K562 (cell line): Measurements from ENCODE around the gene C5orf52. TPM values are rescaled to one million over a fixed set of nuclear protein-coding genes. Genes with fewer than 3 reads are reported as not detected.

ENCODE experiments used
- CAMTA2 ChIP-seq: fragments of 250-450 bp; sonication (Bioruptor Pico); conservative IDR thresholded peaks from 2 replicates; pipeline ENCODE4 v1.5.1; 2022
- SMARCA4 ChIP-seq: fragments of 450-650 bp; IDR thresholded peaks from 2 replicates; pipeline ENCODE4 v1.6.1; 2016
- polyA plus RNA-seq, 8 experiments: library from polyadenylated mRNA; depleted of rRNA in 4 of 8; stranded (reverse) in 5 of 8; unstranded in 3 of 8; fragments of >200 nt; fragmentation: Nextera tagmentation in 2 of 8; fragmentation: Illumina TruSeq in 1 of 8; extraction: Ambion mirVana in 2 of 8; extraction: Trizol in 1 of 8; gene quantifications; 2 replicates each; pipeline versions ENCODE4 v1.2.1 to v1.2.3, GENCODE V29; 2011 to 2014; ENCODE audit warnings: inconsistent platforms in 1 of 8, missing spikeins in 1 of 8
- total RNA-seq, 7 experiments: library from RNA; depleted of rRNA in 6 of 7; stranded (reverse); fragments of >200 nt in 6 of 7; fragmentation: Illumina TruSeq in 2 of 7; extraction: Trizol in 2 of 7; gene quantifications; 2 replicates each; pipeline versions ENCODE4 v1.2.1 to v1.2.3, GENCODE V29; 2011 to 2021; ENCODE audit warnings: low replicate concordance in 1 of 7
- TF ChIP-seq, protein P1 (sequence below), 2 experiments: fragments of 450-650 bp; formaldehyde crosslinking in 1 of 2; IDR thresholded peaks; 2 replicates each; pipeline versions ENCODE4 v1.4.0 to v1.6.1; 2014 to 2020; ENCODE audit warnings: mild to moderate bottlenecking in 2 of 2, borderline replicate concordance in 1 of 2, low read depth in 1 of 2
- TF ChIP-seq, protein P2 (sequence below): fragments of 200-800 bp; sonication (Bioruptor generic); IDR thresholded peaks from 2 replicates; pipeline ENCODE4 v1.6.1; 2017; ENCODE audit warnings: missing genetic modification characterization, missing compliant biosample characterization

C5orf52 gene
- total and polyA plus RNA-seq, 9 of the 15 experiments (the other 6 are each of a cell fraction or from before 2014, with no cell fraction given): not detected

- TF ChIP-seq, protein P1, sequence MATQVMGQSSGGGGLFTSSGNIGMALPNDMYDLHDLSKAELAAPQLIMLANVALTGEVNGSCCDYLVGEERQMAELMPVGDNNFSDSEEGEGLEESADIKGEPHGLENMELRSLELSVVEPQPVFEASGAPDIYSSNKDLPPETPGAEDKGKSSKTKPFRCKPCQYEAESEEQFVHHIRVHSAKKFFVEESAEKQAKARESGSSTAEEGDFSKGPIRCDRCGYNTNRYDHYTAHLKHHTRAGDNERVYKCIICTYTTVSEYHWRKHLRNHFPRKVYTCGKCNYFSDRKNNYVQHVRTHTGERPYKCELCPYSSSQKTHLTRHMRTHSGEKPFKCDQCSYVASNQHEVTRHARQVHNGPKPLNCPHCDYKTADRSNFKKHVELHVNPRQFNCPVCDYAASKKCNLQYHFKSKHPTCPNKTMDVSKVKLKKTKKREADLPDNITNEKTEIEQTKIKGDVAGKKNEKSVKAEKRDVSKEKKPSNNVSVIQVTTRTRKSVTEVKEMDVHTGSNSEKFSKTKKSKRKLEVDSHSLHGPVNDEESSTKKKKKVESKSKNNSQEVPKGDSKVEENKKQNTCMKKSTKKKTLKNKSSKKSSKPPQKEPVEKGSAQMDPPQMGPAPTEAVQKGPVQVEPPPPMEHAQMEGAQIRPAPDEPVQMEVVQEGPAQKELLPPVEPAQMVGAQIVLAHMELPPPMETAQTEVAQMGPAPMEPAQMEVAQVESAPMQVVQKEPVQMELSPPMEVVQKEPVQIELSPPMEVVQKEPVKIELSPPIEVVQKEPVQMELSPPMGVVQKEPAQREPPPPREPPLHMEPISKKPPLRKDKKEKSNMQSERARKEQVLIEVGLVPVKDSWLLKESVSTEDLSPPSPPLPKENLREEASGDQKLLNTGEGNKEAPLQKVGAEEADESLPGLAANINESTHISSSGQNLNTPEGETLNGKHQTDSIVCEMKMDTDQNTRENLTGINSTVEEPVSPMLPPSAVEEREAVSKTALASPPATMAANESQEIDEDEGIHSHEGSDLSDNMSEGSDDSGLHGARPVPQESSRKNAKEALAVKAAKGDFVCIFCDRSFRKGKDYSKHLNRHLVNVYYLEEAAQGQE (IDR thresholded peaks at IDR 0.05; ENCODE audit: borderline replicate concordance): peak; percentile 76
- TF ChIP-seq, protein P1 (CRISPR knock-in tag; IDR thresholded peaks at IDR 0.05; ENCODE audit: low read depth): no peak
- TF ChIP-seq, protein P2, sequence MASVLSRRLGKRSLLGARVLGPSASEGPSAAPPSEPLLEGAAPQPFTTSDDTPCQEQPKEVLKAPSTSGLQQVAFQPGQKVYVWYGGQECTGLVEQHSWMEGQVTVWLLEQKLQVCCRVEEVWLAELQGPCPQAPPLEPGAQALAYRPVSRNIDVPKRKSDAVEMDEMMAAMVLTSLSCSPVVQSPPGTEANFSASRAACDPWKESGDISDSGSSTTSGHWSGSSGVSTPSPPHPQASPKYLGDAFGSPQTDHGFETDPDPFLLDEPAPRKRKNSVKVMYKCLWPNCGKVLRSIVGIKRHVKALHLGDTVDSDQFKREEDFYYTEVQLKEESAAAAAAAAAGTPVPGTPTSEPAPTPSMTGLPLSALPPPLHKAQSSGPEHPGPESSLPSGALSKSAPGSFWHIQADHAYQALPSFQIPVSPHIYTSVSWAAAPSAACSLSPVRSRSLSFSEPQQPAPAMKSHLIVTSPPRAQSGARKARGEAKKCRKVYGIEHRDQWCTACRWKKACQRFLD: no peak
- TF ChIP-seq CAMTA2 (CRISPR knock-in tag): no peak
- TF ChIP-seq SMARCA4: no peak
Measured at GRCh38 chr5:157718519-157718918, 47.2 kb downstream of the C5orf52 start (continued).
